ENCODE data around the gene XRN1. TPM values are rescaled to one million over a fixed set of nuclear protein-coding genes. Genes with fewer than 3 reads are reported as not detected.

Gene XRN1
- total and polyA plus RNA-seq, 10 of the 15 experiments (the other 5 are each of a cell fraction or from before 2014, with no cell fraction given) = 1.7 to 38.8 (median 15.5) TPM

GRCh38 chr3:142424754-142425153, 23.1 kb downstream of the XRN1 start:
- Histone ChIP-seq H4K20me1 (ENCODE audit: control insufficient read depth, insufficient read depth) (no peaks in the 10 kb centered on the region), H3K27ac (ENCODE audit: control insufficient read depth, insufficient read depth) (no peak overlapping the region), H3K36me3 (ENCODE audit: control insufficient read depth in 2 of 2, insufficient read depth in 2 of 2, low read length in 1 of 2) (peaks cover 0 to 6% of the 10 kb centered on the region in 2 experiments; a peak in 2 of 4 replicates), H3K27me3 (replicated peaks in 1 of 2; ENCODE audit: control insufficient read depth in 2 of 2, insufficient read depth in 2 of 2, low read length in 1 of 2) (no peaks in the 10 kb centered on the region), H3K9ac (ENCODE audit: control insufficient read depth, insufficient read depth, low read length) (no peak overlapping the region), H3K4me3 (no peak overlapping the region), H3K4me1 (ENCODE audit: control insufficient read depth, insufficient read depth, low read length) (no peaks in the 10 kb centered on the region), H3K4me2 (ENCODE audit: control insufficient read depth, insufficient read depth) (no peak overlapping the region), H3K9me3 (replicated peaks; ENCODE audit: control insufficient read depth, insufficient read depth, low read length) (no peaks in the 10 kb centered on the region), H2AFZ (ENCODE audit: control insufficient read depth, low read depth, low read length) (no peak overlapping the region), H3K79me2 (ENCODE audit: control insufficient read depth, insufficient read depth, low read length) (no peaks in the 10 kb centered on the region)
- TF ChIP-seq ATF2 (IDR thresholded peaks at IDR 0.05; ENCODE audit: low read length) (no peak), MYC (IDR thresholded peaks at IDR 0.05; ENCODE audit: insufficient read depth, insufficient read length, insufficient replicate concordance, low read length, severe bottlenecking) (no peak), PML (IDR thresholded peaks at IDR 0.05; ENCODE audit: low read length) (no peak), TBL1XR1 (IDR thresholded peaks at IDR 0.05; ENCODE audit: low read depth, low read length) (no peak), USF1 (IDR thresholded peaks at IDR 0.05; ENCODE audit: borderline replicate concordance, extremely low read length, insufficient read depth, low read depth, low read length) (no peak), SMAD5 (IDR thresholded peaks at IDR 0.05; ENCODE audit: low read depth) (no peak), SIX5 (IDR thresholded peaks at IDR 0.05; ENCODE audit: low read depth, low read length, severe bottlenecking) (no peak), RELA (IDR thresholded peaks at IDR 0.05; ENCODE audit: borderline replicate concordance, partially characterized antibody) (no peak), EP300 (IDR thresholded peaks at IDR 0.05; ENCODE audit: borderline replicate concordance in 1 of 2, control insufficient read depth in 1 of 2, low read depth in 2 of 2, low read length in 2 of 2) (no peak), NR2C2 (IDR thresholded peaks at IDR 0.05; ENCODE audit: borderline replicate concordance, control insufficient read depth, insufficient read length, low read depth) (no peak)
- DNase-seq (ENCODE audit: low read depth, low spot score) (no peak), ATAC-seq (no peak), FAIRE-seq (no peak)
- ChIA-PET CTCF (no interaction called here), POLR2A (no interaction called here), RAD21 (ENCODE audit: unreplicated experiment) (no interaction called here), SMC1A (ENCODE audit: uncharacterized antibody, unreplicated experiment) (no interaction called here)
- intact Hi-C loops (cut with micrococcal nuclease; ENCODE audit: unreplicated experiment) (no loop called here), in situ Hi-C loops (cut with MboI) (no loop called here)
- no TSS peak for BruUV-seq (replicated peaks)
- WGBS (ENCODE audit: insufficient coverage, insufficient replicate concordance, low lambda C conversion rate, missing lambda C conversion rate) = 100% methylated on average over 1 of the region's 1 CpG
